RKO (cell line): ENCODE measurements around the gene OPN5.

Experiments
- DNase-seq: peaks from one replicate; pipeline ENCODE4 v3.0.0-alpha.2; 2016; ENCODE audit warnings: low spot score

Gene OPN5

DNA sequence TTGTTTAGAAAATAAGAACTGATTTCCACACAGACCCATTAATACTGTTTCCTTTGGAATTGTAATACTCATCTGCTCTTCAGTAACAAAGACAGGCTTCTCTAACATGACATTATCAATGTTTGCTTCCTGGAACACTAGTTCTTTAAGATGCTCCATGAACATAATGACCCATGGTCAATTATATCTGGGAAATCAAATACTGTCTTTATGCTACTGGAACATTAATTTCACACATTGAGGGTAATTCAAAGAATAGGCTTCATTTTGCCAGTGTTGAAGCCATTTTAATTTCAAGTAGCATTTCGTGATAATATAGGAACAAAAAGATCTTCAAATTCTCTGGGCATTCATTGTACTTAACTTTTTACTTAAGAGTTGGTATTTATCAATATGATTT, 80.9 kb downstream of the OPN5 start:
- DNase-seq, result no peak

DNA sequence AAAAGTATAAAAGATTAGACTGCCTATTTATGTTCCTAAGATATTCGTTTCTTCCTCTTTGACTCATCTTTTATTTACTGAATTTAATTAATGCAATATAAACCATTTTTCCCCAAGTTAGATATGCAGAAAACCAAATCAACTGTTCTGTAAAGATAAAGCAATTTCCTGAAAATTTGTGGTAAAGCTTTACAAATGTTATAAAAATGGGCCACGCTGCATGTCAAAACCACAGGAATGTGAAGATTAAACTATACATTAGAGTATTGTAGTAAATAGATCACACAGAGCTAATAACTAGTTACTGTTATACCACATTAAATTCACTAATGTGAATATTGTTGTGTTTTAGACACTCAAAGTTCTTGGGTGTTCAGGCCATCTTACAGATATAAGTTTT, 83.4 kb downstream of the OPN5 start:
- no peak for DNase-seq

DNA sequence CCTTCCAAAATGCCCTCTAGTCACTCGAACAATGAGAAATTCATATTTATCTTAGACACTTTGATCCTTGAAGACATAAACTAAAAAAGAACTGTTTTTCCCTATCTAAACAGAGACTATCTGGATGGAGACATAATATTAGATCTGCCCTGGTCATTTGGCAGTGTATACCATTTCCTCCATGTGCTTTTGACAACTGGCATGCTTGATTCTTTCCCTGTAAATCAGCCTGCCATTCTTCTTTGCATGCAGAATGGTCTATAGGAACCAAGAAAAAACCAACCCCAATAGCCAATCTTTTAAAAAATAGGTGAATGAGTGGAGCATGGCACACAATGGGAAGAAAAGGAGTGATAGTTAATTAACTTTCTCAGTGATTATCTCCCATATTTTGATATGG, 93.8 kb downstream of the OPN5 start:
- no peak for DNase-seq
